Activated CD4-positive, alpha-beta T cell treated with anti-CD3 and anti-CD28 coated beads, Interleukin-2, Interleukin-4, amounts not matched to agents 100 ng/mL and 50 ng/mL, durations not matched to agents 16 hours and 8 hours (primary cell): ENCODE data around the gene KIAA1958.

Experiments used
- DNase-seq: peaks from one replicate; pipeline ENCODE4 v3.0.0-alpha.2; 2020; ENCODE audit warnings: low spot score

The KIAA1958 gene

DNA sequence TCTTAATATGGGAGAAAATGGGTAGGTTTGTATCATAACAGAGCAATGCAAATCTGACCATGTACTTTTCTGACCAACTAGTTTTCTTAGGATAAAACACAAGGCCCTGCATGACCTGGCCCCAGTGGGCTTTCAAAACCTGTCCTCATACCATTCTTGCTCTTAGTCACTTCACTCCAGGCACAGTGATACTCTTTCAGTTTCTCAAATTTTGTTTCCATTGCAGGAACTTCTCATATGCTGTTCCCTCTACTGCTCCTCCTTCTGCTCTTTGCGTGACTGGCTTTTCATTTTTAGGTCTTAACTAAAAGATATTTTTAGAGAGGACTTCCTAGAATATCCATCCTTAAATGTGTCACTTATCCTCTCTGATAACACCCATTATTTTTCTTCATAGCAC, 118.9 kb downstream of the KIAA1958 start:
- peak; percentile 37 for DNase-seq

DNA sequence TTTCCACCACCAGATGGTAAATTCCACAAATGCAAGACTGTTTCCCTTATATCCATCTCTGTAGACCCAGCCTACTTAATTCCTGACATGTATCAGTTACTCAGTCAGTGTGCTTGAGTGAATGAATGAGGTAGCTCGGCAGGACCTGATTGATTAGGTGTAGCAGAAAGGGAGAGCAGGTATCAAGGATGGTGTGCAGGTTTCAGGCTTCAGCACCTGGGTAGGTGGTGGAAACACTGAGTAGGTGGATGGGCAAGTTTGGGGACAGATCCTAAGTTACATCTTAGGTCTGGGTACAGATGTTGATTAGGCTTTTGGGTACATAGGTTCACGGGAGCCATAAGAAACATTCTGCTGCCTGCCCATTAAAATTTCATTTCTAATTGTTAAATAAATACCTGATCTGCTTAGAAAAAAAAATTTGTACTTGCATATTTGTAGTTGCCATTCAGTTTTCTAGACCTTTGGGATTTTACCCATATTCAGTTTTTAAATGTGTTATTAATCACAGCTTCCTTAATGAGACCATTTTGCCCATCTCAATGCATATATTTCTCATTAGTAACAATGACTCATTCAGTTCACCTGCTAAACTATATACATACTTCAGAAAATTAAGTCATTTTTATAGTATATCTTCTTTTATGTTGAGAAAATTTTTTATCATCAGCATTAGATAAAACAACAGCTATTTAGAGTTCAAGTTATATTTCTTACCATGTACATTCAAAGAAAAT, 119.5 kb downstream of the KIAA1958 start:
- DNase-seq: peak; percentile 6

DNA sequence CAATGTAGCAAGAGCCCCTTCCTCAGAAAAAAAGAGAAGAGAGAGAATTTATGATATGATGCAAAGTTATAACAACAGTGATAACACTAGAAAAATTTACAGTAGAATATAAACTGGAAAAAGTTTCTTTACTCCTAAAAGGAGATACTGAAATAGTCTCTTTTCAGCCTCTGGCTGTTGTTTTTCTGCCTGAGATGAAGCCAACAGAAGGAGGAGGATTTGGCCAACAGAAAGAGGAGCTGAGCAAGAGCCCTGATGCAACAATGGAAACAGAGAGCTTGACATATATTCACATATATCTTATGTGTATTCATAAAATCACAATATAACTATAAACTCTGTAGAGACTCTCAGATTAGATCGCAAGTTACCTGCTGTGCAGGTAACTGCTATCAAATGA, 122.2 kb downstream of the KIAA1958 start:
- DNase-seq: no peak

DNA sequence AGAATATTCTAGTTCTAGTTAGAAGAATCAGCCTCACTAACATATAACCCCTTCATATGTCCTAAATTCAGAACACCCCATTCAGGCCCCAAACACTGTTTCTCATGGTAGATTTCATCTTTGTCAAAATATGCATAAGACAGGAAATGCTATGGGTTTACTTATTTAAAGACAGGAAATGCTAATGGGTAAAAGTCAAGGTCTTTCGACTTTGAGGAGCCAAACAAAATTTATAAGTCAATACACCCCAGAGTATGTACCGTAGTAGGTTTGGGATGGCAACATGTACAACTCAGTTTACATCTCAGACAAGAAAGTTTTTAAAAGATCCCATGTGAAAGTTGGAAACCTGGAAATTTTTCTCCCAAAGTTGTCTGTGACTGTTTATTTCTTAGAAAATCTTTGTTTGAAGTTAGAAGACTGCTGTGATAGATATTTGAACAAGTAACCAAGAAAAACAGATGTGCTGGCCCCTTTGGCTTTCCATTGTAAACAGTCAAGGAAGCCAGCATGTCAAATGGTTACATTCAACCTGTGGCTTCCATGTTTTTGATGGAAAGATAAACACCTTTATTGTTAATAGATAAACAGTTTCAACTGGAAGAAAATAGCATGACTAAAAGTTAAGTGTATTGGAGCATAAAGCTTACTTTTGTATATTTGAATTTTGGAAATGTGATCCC, 129.1 kb downstream of the KIAA1958 start:
- no peak for DNase-seq

DNA sequence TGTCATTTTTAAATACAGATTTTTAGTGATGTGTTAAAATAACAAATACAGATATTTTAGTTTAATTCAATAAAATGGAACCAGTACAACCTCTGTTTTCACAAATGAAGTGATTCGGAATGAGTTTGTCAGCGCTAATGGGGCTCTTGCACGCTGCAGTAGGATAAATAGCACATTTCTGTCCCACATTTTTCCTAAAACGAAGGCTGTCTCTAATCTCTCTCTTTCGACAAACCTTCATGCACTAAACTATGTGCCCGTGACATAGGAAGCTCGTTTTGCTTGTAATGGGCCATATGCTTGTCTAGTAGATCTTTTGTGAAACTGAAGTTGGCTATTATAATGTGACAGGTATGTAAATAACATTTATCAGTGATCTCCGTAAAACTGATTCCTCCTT, 130.7 kb downstream of the KIAA1958 start:
- DNase-seq: no peak

DNA sequence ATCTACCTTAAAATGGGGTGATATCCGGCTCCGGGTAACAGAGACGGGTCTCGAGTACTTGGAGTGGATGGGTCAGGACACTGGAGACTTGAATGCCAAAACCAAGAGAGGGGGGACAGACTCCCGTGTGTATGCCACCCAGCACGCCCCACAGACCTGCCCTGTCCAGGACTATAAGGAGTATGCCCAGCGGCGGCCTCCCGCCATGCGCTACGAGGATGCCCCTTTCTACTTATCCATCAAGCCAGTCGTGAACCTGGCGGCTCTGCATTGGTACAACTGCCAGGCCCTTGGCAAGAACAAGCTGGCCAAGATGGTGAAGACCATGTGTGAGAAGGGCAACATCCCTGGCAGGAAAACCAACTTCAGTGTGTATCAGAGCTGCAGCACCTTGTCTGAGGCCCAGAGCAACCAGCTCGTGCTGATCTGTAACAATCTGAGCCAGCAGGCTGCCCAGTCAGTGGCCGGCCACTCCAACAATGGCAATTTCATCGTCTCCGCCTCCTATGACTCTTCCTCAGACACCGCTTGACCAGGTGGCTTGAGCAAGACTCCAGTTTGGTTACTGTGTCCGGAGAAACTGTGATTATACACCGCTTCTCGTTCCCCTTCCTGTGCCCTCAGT, 131.9 kb downstream of the KIAA1958 start:
- no peak for DNase-seq

DNA sequence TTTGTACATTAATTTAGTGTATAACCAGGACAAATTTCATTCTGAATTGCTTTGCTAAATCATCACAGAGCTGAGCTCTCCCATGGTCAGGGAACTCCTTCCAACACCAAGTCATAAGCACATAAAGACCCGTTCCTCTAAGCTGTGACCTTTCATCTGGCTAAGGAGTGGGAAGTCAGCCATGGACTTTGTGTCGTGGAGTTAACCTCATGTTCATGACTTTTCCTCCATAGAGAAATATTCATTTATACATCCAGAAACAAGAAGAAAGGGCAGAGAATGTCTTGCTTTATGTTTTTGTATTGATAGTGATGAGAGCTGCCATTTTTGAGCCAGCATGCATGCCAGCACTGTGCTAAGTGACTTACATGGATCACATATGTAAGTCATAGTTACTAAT, 133.8 kb downstream of the KIAA1958 start:
- DNase-seq: no peak

DNA sequence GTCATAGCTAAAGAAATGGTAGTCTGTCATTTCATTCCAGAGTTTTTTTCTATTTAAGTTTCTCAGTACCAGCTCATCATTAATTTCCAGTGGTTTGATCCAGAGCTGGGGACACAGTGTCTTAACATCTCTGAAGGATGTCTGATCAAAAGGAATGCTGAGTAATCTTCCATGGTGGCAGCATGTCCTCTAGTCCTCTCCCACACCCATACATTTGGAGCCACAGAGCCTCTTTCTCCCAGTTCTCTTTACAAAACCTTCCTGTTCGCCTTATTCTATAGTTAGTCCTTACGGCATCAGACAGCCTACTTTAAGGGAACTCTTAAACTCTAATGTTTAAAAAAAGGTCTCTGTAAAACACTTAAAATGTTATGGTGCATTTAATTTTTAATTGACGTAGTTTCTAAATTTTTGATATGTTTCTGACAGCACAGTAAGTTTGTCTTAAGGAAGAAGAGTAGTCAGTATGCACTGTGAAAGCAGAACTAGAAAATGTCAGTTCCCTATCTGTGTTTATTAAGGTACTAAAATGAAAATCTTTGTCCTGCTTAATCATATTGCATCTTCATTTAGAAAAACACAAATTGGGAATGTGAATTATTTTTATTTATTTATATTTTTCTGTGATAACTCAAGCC, 134.5 kb downstream of the KIAA1958 start:
- DNase-seq: no peak

DNA sequence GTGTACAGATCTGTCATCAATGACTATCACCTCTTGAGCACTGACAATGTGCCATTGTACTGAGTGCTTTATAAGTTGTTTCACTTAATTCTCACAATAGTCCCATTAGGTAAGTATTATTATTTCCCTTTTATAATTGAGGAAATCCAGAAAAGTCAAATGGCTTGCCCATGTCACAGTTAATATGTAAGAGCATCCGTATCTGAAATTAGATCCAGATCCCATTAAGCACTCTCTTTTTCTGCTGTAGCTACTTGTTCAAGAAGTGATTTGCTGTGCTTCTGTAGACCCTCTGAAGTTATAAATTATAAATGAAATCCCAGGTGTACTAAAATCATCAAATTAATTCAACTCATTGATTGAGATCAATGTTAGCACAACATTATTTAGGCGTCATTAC, 136.6 kb downstream of the KIAA1958 start:
- DNase-seq: no peak

DNA sequence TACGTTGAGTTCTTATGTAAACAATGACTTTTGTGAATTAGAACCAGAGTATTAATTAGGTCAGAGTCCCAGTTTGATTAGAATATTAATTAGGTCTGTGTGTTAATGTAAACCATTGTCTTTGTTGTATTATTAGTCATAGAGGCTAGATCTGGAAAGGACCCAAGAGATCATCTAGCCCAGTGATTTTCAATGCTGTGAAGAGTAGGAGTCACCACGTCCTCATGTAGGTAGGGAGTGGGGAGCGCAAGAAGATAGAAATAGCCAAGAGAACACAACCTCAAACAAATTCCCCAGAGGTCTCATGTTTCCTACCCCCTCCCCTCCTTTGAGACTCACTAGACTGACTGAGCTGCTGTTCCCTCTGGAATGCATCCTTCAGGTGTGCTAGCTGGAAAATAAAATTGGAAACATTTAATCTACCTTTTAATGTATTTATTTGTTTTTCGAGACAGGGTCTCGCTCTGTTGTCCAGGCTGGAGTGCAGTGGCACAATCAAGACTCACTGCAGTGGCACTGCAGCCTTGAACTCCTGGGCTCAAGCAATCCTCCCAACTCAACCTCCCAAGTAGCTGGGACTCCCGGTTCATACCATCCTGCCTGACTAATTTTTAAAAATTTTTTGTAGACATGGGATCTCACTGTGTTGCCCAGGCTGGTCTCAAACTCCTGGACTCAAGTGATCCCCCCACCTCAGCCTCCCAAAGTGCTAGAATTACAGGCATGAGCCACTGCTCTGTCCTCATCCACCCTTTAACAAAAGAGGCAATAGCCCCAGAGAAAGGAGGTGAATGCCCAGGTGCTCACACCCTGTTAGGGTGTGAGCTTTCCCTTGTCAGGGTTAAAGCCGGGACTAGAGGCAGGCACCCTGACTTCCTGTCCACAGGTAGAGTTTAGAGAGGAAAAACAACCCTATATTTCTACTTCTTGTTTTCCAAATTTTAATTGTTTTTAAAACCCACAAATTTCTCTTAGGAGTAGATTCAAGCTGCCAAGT, 138.4 kb downstream of the KIAA1958 start:
- no peak for DNase-seq

DNA sequence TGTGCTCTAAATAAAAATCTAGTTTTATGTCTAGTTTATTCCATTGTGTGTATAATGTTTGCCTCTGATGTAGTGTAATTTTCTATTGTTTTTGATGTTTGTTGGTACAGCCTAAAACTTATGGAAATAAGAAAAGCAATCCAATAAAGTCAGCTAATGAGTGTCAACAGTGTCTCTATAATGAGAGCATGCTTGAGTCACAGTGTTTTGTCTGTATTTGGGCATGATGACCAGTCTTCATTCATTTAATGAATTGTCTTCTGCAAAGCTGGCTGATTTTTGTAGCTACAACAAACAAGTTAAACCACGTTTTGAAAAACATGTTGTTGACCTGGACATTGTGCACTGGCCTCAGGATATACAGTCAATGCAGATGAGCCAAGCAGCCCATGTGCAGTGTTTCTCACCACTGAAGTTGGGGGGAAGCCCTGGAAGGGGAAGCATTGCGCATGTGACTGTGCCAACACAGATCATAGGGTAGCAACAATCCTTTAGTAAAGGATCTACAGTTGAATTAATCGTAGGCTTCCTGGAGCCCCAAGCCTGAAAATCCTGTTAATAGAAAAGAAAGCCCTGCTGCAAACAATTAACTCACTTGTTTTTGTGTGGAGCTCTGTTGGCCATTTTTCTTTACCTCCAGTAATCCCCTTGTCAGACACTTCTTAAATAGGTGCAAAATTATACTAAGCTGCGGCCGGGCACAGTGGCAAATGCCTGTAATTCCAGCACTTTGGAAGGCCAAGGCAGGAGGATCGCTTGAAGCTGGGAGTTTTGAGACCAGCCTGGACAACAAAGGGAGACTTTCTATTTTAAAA, 143.3 kb downstream of the KIAA1958 start:
- DNase-seq: no peak

DNA sequence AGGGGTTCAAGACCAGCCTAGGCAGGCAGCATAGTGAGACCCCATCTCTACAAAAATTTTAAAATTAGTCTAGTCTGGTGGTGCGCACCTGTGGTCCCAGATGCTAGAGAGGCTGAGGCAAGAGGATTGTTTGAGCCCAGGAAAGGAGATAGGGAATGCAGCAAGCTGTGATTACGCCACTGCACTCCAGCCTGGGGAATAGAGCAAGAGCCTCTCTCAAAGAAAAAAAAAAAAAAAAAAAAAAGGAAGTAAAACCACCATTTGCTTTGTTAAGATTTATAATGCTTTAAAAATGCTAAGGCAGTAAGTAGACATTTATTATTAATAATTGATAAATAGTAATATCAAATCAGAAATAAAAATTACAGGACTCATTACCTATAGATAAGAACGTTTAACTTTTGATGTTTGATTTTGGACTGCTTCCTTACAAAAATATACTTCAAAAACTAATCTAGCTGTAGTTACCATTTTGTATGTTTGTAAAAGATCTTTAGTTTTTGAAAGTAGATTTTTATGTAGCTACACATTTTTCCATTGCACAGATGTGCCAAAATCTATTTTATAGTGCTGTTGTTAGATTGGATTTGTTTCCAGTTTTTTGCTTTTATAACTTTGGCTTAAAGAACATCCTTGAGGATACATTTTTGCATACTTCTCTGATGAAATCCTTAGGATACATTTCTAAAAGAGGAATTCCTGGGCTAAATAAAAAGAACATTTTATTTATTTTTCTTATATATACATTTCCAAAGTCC, 144.9 kb downstream of the KIAA1958 start:
- DNase-seq: no peak

DNA sequence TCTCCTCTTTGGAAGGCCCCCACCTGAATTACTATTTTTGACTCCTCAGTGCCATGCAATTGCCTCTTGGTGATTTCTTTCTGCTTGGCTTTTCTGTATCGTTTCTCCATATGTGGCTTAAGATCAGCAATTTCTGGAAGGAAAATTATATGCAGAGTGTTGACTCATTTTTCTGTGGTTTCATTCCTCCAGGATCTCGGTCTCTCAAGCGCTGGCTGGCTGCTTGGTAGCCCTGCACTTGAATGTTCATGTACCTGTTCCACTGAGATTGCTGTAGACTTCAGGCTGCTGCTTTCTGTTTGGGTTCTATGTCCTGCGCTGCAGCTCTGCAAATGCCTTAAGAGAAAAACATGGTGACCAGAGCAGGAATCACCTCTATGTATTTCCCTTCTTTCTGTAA, 153.7 kb downstream of the KIAA1958 start:
- no peak for DNase-seq

DNA sequence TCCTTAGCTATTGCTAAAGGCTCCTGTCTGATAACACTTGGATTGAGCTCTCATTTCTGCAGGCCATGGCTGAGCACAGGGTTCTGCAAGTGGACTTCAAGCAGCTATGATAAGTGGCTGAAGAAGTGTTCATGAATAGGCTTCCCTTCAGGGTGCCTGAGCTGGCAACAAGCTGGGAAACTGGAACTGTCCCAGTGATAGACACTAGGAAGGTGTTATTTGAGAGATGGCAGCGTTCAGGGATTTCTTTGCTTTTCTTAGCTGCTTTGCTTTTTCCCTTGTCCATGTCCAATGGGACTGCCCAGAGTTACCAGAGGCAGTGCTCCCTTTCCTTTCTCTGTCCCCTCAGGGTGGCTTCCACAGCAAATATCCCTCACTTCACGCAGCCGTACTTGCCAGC, 155.5 kb downstream of the KIAA1958 start:
- no peak for DNase-seq

DNA sequence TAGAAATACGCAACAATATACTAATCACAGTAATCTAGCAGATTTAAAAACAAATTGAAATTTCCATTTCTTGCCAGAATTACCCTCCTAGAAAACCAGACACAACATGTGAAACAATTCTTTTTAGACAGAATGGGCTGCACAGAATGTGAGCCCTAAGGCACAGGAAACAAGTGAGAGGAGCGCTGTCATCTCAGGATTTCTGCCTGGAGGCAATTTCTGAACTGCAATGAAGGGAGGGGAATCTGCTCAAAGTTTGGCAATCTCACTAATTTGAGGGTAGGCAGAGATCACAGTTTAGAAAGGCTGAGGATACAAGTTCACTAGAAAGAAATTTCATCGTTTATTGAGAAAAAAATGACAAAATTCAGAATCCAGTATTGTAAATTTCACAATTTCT, 161.0 kb downstream of the KIAA1958 start:
- DNase-seq: no peak

DNA sequence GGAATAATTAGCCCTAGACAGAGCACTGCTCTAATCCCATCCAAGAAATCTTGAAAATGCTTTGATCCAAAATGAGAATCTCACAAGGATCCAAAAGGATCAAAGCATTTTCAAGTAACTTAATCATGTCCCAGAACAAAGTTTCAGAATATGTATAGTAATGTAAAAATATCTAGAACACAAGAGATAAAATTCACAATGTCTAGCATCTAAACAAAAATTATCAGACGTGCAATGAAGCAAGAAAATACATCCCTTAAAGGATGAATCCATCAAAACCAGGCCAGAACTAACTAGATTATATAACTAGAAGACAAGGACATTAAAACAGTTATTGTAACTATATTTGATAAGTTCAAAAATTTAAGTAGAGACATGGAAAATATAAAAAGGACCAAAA, 162.0 kb downstream of the KIAA1958 start:
- DNase-seq: no peak

DNA sequence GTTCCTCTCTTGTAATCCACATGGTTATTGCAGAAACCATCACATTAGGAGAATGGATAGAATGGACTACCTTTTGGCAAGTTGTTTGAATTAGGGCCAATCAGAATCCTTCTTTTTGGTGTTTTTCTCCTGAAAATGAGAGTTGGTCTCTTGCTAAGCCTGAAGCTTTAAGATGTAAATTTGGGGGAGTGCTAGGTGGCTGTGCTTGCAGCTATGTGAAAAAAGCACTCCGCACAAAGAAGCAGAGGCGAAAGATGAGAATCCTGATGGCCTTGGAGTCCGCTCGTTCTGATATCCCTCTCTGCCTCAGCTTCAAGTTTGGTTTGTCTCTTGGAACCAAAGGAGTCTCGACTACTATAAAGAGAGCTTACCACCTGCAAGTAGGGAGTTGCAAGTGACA, 167.7 kb downstream of the KIAA1958 start:
- no peak for DNase-seq

DNA sequence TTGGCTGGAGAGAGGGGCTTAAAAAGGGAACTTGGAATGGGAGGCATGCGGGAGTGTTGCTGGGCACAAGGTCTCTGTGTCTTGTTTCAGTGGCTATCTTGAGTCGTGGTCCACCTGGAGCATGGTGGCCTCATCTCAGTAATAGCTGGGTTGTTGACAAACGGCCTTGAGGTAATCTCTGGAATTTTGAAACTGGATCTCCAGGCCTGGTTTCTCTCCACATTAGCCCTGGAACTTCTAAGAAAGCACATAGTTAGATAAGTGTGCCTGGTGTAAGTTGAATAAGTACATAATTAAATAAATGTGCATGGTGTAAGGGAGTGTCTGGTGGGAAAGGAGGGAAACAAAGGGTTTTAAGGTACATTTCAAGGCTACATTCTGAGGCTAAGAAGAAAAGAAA, 169.0 kb downstream of the KIAA1958 start:
- no peak for DNase-seq

DNA sequence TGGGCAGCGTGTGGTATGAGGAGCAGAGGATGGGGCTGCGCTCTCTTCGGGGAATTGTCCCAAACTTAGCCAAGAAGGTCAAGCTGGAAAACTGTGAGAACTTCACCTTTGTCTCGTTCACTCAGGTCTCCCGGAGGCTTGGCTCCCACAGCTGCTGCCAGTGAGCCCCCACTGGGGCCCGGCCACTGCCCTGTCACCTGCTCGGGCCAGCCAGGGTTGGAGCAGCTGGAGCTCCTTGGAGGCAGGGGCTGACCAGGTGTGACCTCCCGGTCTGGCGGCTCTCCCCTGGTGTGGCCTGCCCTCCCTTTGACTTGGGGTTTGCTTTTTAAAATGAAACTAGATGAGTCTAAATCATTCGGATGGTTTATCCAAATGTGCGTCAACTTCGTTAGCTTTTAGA, 173.3 kb downstream of the KIAA1958 start:
- DNase-seq: no peak

DNA sequence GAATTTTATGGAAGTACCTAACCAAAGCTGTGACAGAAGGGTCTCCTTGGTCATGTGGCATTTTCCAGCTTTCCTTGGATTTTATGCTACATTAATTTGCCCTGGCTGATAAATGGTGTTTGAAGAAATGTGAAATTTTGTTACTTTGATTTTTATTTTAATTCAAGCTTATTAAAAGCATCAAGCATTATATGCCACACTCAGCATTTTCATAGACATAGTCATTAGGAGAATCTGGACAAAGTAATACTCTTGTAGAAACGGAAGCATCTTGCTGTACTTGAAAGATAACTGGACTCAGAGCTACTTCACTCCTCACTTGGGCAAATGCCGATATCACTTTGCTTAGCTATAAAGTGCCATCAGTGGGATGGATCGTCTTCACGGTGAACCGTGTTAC, 177.1 kb downstream of the KIAA1958 start:
- no peak for DNase-seq
